Urothelium cell line (cell line): Measurements from ENCODE around the gene MIPEP.

Experiments used
- DNase-seq: peaks from one replicate; pipeline ENCODE4 v3.0.0; 2011; ENCODE audit warnings: low spot score, mixed read lengths
- FAIRE-seq: peaks from 2 replicates; lab custom pipeline; 2011; peaks lifted over from hg19 to GRCh38; lab: Jason Lieb, UNC

MIPEP gene

GRCh38 chr13:23855360-23855759 lies 33.8 kb downstream of the MIPEP start:
- DNase-seq (no peak), FAIRE-seq (no peak)

- FAIRE-seq (no peak), DNase-seq (no peak)
Observed at GRCh38 chr13:23852351-23852750, 36.8 kb downstream of the MIPEP start.

- no peak for FAIRE-seq
- no peak for DNase-seq
Observed at GRCh38 chr13:23851106-23851505, 38.1 kb downstream of the MIPEP start.

- FAIRE-seq (no peak), DNase-seq (no peak)
Observed at GRCh38 chr13:23850134-23850533, 39.1 kb downstream of the MIPEP start.

GRCh38 chr13:23849670-23850069 lies 39.5 kb downstream of the MIPEP start:
- DNase-seq (no peak), FAIRE-seq (no peak)

GRCh38 chr13:23848646-23849141 lies 40.5 kb downstream of the MIPEP start:
- DNase-seq: no peak
- no peak for FAIRE-seq

- DNase-seq: no peak
- no peak for FAIRE-seq
Observed at GRCh38 chr13:23848019-23848418, 41.2 kb downstream of the MIPEP start.

- DNase-seq: no peak
- FAIRE-seq: no peak
Observed at GRCh38 chr13:23847497-23847896, 41.7 kb downstream of the MIPEP start.

GRCh38 chr13:23845105-23845725 lies 44.0 kb downstream of the MIPEP start:
- no peak for FAIRE-seq
- DNase-seq: no peak

GRCh38 chr13:23844132-23844531 lies 45.1 kb downstream of the MIPEP start:
- DNase-seq (no peak), FAIRE-seq (no peak)

GRCh38 chr13:23843436-23843835 lies 45.8 kb downstream of the MIPEP start:
- DNase-seq (no peak), FAIRE-seq (no peak)

- FAIRE-seq (no peak), DNase-seq (no peak)
Observed at GRCh38 chr13:23842406-23842805, 46.8 kb downstream of the MIPEP start.

GRCh38 chr13:23833733-23834611 lies 55.2 kb downstream of the MIPEP start:
- FAIRE-seq (no peak), DNase-seq (no peak)

GRCh38 chr13:23828866-23829265 lies 60.3 kb downstream of the MIPEP start:
- FAIRE-seq: no peak

GRCh38 chr13:23828086-23828485 lies 61.1 kb downstream of the MIPEP start:
- FAIRE-seq: no peak
- no peak for DNase-seq

More at GRCh38 chr13:23828866-23829265, 60.3 kb downstream of the MIPEP start:
- DNase-seq: no peak

- no peak for FAIRE-seq
- no peak for DNase-seq
Observed at GRCh38 chr13:23825179-23825578, 64.0 kb downstream of the MIPEP start.

- DNase-seq (no peak), FAIRE-seq (no peak)
Observed at GRCh38 chr13:23824371-23824770, 64.8 kb downstream of the MIPEP start.

- DNase-seq (no peak), FAIRE-seq (no peak)
Observed at GRCh38 chr13:23822252-23822824, 66.9 kb downstream of the MIPEP start.

GRCh38 chr13:23820530-23820929 lies 68.7 kb downstream of the MIPEP start:
- FAIRE-seq: no peak
- DNase-seq: no peak

GRCh38 chr13:23817830-23818229 lies 71.4 kb downstream of the MIPEP start:
- no peak for FAIRE-seq
- no peak for DNase-seq

- no peak for FAIRE-seq
Observed at GRCh38 chr13:23817136-23817535, 72.1 kb downstream of the MIPEP start.

GRCh38 chr13:23813635-23814034 lies 75.6 kb downstream of the MIPEP start:
- DNase-seq: no peak
- no peak for FAIRE-seq

More at GRCh38 chr13:23817136-23817535, 72.1 kb downstream of the MIPEP start:
- DNase-seq: no peak
